Measurements from ENCODE around the gene ZNF565. TPM values are rescaled to one million over a fixed set of nuclear protein-coding genes. Genes with fewer than 3 reads are reported as not detected.
A peak's percentile ranks its signal among the peaks of the same experiment; 100 is the strongest.

Gene ZNF565
- total and polyA plus RNA-seq, 10 of the 15 experiments (the other 5 are each of a cell fraction or from before 2014, with no cell fraction given): 0.72 to 2.2 (median 1.8) TPM

- 0 out of 6 replicates have a peak, but pooled peaks of 1 of the 3 experiments have one; percentile 11 for TF ChIP-seq CTCF (IDR thresholded peaks at IDR 0.05 in 2 of 3, conservative IDR thresholded peaks at IDR 0.05 in 1 of 3; ENCODE audit: control insufficient read depth in 2 of 3, extremely low read depth in 1 of 3, insufficient read depth in 1 of 3, low read depth in 3 of 3, low read length in 3 of 3)
- TF ChIP-seq RUNX3 (IDR thresholded peaks at IDR 0.05; ENCODE audit: low read length): peak; percentile 70
- peak; percentile 73 for TF ChIP-seq CREM (IDR thresholded peaks at IDR 0.05; ENCODE audit: low read depth)
- no peak for TF ChIP-seq CEBPB (IDR thresholded peaks at IDR 0.05; ENCODE audit: borderline replicate concordance in 1 of 2, low read depth in 2 of 2, low read length in 2 of 2)
- TF ChIP-seq ETV6 (conservative IDR thresholded peaks at IDR 0.05 in 1 of 2, IDR thresholded peaks at IDR 0.05 in 1 of 2; ENCODE audit: borderline replicate concordance in 1 of 2, low read depth in 1 of 2): no peak
- TF ChIP-seq RB1 (IDR thresholded peaks at IDR 0.05; ENCODE audit: borderline replicate concordance): 0 out of 2 replicates have a peak, but pooled peaks have one; percentile 74
- 0 out of 2 replicates have a peak, but pooled peaks have one; percentile 28 for TF ChIP-seq IRF4 (IDR thresholded peaks at IDR 0.05; ENCODE audit: low read depth, low read length)
- TF ChIP-seq SMAD5 (IDR thresholded peaks at IDR 0.05; ENCODE audit: low read depth): peak; percentile 66
- 0 out of 2 replicates have a peak, but pooled peaks have one; percentile 15 for TF ChIP-seq RFX5 (IDR thresholded peaks at IDR 0.05; ENCODE audit: low read depth, low read length)
- TF ChIP-seq ZNF274 (IDR thresholded peaks at IDR 0.05; ENCODE audit: insufficient read depth, insufficient read length): no peak
- TF ChIP-seq IKZF1 (conservative IDR thresholded peaks at IDR 0.05): peak; percentile 95
- peak; percentile 70 for TF ChIP-seq KLF5 (IDR thresholded peaks at IDR 0.05; ENCODE audit: partially characterized antibody)
- peak; percentile 6; the same call in 1 of the 2 replicates for TF ChIP-seq ZNF24 (IDR thresholded peaks at IDR 0.05)
- peak; percentile 73 for TF ChIP-seq POLR2AphosphoS5 (IDR thresholded peaks at IDR 0.05; ENCODE audit: low read length)
- TF ChIP-seq TBL1XR1 (IDR thresholded peaks at IDR 0.05; ENCODE audit: low read depth, low read length): peak; percentile 54; the same call in 1 of the 2 replicates
- TF ChIP-seq CREB1 (IDR thresholded peaks at IDR 0.05; ENCODE audit: low read depth): peak; percentile 72
- TF ChIP-seq ZBTB11 (CRISPR knock-in tag; IDR thresholded peaks at IDR 0.05): no peak
- peak; percentile 82; the same call in 1 of the 2 replicates for TF ChIP-seq PAX5 (IDR thresholded peaks at IDR 0.05; ENCODE audit: borderline replicate concordance, low read depth, low read length)
- TF ChIP-seq GATAD2B (conservative IDR thresholded peaks at IDR 0.05; ENCODE audit: low read depth): peak; percentile 82; the same call in 1 of the 2 replicates
- no peak for TF ChIP-seq NR2C1 (IDR thresholded peaks at IDR 0.05)
- TF ChIP-seq EP300 (IDR thresholded peaks at IDR 0.05; ENCODE audit: borderline replicate concordance in 1 of 2, control insufficient read depth in 1 of 2, low read depth in 2 of 2, low read length in 2 of 2): peak; percentile 36 to 41; a peak in 2 of 4 replicates
- TF ChIP-seq MLLT1 (IDR thresholded peaks at IDR 0.05): no peak
Measured at GRCh38 chr19:36139473-36140303, 74.8 kb downstream of the ZNF565 start, which contains the start of gene CAPNS1 (continued).
